Urothelium cell line (cell line): ENCODE data around the gene ZBTB17.
"Not testable (repeated sequence)": the region's sequence is repeated elsewhere in the genome, so short reads cannot be mapped to it uniquely, and the experiment has no call there.

Source experiments
- DNase-seq: peaks from one replicate; pipeline ENCODE4 v3.0.0; 2011; ENCODE audit warnings: low spot score, mixed read lengths
- FAIRE-seq: peaks from 2 replicates; lab custom pipeline; 2011; peaks lifted over from hg19 to GRCh38; lab: Jason Lieb, UNC

ZBTB17 gene

GRCh38 chr1:15975805-15976680, at the start of gene ZBTB17:
ZBTB17 (minus strand) TSS chr1:15976101; CDS start chr1:15948495, 27,606 bp downstream.
- DNase-seq (peak; percentile 96), FAIRE-seq (no peak)

- DNase-seq (no peak), FAIRE-seq (no peak)
Observed at GRCh38 chr1:16023050-16023653, 47.3 kb upstream of the ZBTB17 start.

- FAIRE-seq, result no peak
- no peak for DNase-seq
Observed at GRCh38 chr1:16022393-16022792, 46.5 kb upstream of the ZBTB17 start.

- FAIRE-seq, result no peak
Observed at GRCh38 chr1:16021681-16022080, 45.8 kb upstream of the ZBTB17 start, which contains the start of gene CLCNKA. CLCNKA (plus strand) TSS chr1:16022036; CDS start chr1:16022620, 584 bp downstream.

GRCh38 chr1:16020878-16021277, 45.0 kb upstream of the ZBTB17 start:
- not testable (repeated sequence) for DNase-seq
- FAIRE-seq, result peak; percentile 72

More at GRCh38 chr1:16021681-16022080, 45.8 kb upstream of the ZBTB17 start, which contains the start of gene CLCNKA:
- no peak for DNase-seq

GRCh38 chr1:16020325-16020724, 44.4 kb upstream of the ZBTB17 start:
- no peak for DNase-seq
- no peak for FAIRE-seq

GRCh38 chr1:16019644-16020277, 43.9 kb upstream of the ZBTB17 start:
- DNase-seq (peak; percentile 50), FAIRE-seq (no peak)

GRCh38 chr1:16018749-16019643, 43.1 kb upstream of the ZBTB17 start:
- no peak for FAIRE-seq

GRCh38 chr1:16018308-16018707, 42.4 kb upstream of the ZBTB17 start:
- no peak for FAIRE-seq

More at GRCh38 chr1:16018749-16019643, 43.1 kb upstream of the ZBTB17 start:
- no peak for DNase-seq

GRCh38 chr1:16017461-16018303, 41.8 kb upstream of the ZBTB17 start, which contains the start of gene HSPB7:
HSPB7 (minus strand) TSS chr1:16018043; CDS start chr1:16017963, 80 bp downstream.
- no peak for DNase-seq
- FAIRE-seq, result no peak

More at GRCh38 chr1:16018308-16018707, 42.4 kb upstream of the ZBTB17 start:
- DNase-seq, result no peak

- FAIRE-seq (no peak), DNase-seq (no peak)
Observed at GRCh38 chr1:16017076-16017460, 41.2 kb upstream of the ZBTB17 start.

GRCh38 chr1:16015960-16016901, 40.3 kb upstream of the ZBTB17 start:
- DNase-seq (no peak), FAIRE-seq (no peak)

GRCh38 chr1:16015491-16015890, 39.6 kb upstream of the ZBTB17 start:
- DNase-seq (no peak), FAIRE-seq (no peak)

GRCh38 chr1:16014509-16015482, 38.9 kb upstream of the ZBTB17 start:
- FAIRE-seq (no peak), DNase-seq (no peak)

GRCh38 chr1:16013908-16014258, 38.0 kb upstream of the ZBTB17 start:
- FAIRE-seq, result no peak
- DNase-seq, result no peak

GRCh38 chr1:16013220-16013907, 37.5 kb upstream of the ZBTB17 start:
- FAIRE-seq (no peak), DNase-seq (peak; percentile 87)
